ENCODE results near the gene PTPN6.

Gene PTPN6

GRCh38 chr12:6975297-6976032, 24.3 kb downstream of the PTPN6 start:
- DNase-seq = no peak

- no peak for DNase-seq
Observed at GRCh38 chr12:6977653-6978052, 26.5 kb downstream of the PTPN6 start.

GRCh38 chr12:6978188-6978587, 27.0 kb downstream of the PTPN6 start:
- no peak for DNase-seq

GRCh38 chr12:6978611-6979011, 27.5 kb downstream of the PTPN6 start:
- DNase-seq = no peak

- no peak for DNase-seq
Observed at GRCh38 chr12:6979021-6979420, 27.9 kb downstream of the PTPN6 start.

GRCh38 chr12:6979453-6979852, 28.3 kb downstream of the PTPN6 start:
- DNase-seq = no peak

- DNase-seq = no peak
Observed at GRCh38 chr12:6980075-6980474, 28.9 kb downstream of the PTPN6 start.

GRCh38 chr12:6980740-6981139, 29.6 kb downstream of the PTPN6 start:
- no peak for DNase-seq

GRCh38 chr12:6981152-6982052, 30.2 kb downstream of the PTPN6 start:
- no peak for DNase-seq

- DNase-seq = no peak
Observed at GRCh38 chr12:6982532-6982931, 31.4 kb downstream of the PTPN6 start.

GRCh38 chr12:6987956-6988553, 36.9 kb downstream of the PTPN6 start:
- no peak for DNase-seq

GRCh38 chr12:6996040-6996441, 44.9 kb downstream of the PTPN6 start:
- DNase-seq = no peak

- DNase-seq = no peak
Observed at GRCh38 chr12:6998715-6999451, 47.7 kb downstream of the PTPN6 start.

- DNase-seq = no peak
Observed at GRCh38 chr12:7001921-7002591, 50.9 kb downstream of the PTPN6 start.

GRCh38 chr12:7004287-7004803, 53.2 kb downstream of the PTPN6 start:
- DNase-seq = no peak

GRCh38 chr12:7004840-7005239, 53.7 kb downstream of the PTPN6 start:
- no peak for DNase-seq

- DNase-seq = no peak
Observed at GRCh38 chr12:7005311-7005710, 54.2 kb downstream of the PTPN6 start.

- DNase-seq = no peak
Observed at GRCh38 chr12:7006639-7007038, 55.5 kb downstream of the PTPN6 start.

- no peak for DNase-seq
Observed at GRCh38 chr12:7008864-7009263, 57.7 kb downstream of the PTPN6 start.

GRCh38 chr12:7009512-7009911, 58.4 kb downstream of the PTPN6 start:
- DNase-seq = no peak

All from NCI-H1105 (cell line).